ENCODE measurements around the gene TP73. TPM values are rescaled to one million over a fixed set of nuclear protein-coding genes. Genes with fewer than 3 reads are reported as not detected.
A peak's percentile ranks its signal among the peaks of the same experiment; 100 is the strongest.

The TP73 gene
- total and polyA plus RNA-seq, 2 donors (not counting 1 experiment from before 2014, with no cell fraction given): 1.2 to 2.4 TPM

GRCh38 chr1:3717715-3718601, 65.6 kb downstream of the TP73 start:
- Histone ChIP-seq H3K4me2 (replicated peaks; ENCODE audit: low read depth, low read length, poor library complexity, severe bottlenecking) (peak overlapping the region; percentile 12), H3K79me2 (ENCODE audit: control insufficient read depth, insufficient read depth, low read length) (no peaks in the 10 kb centered on the region), H3K36me3 (replicated peaks in 1 of 2; ENCODE audit: control extremely low read depth in 1 of 2, control insufficient read depth in 1 of 2, extremely low read depth in 1 of 2, insufficient read depth in 2 of 2, low read length in 1 of 2) (no peaks in the 10 kb centered on the region), H2AFZ (ENCODE audit: insufficient read depth, low read depth, low read length, poor library complexity, severe bottlenecking) (no peak overlapping the region), H3K27ac (ENCODE audit: low read length in 2 of 2) (no peak overlapping the region), H3K9ac (ENCODE audit: low read length) (no peak overlapping the region), H4K20me1 (ENCODE audit: control insufficient read depth, insufficient read depth, low read length, poor library complexity, severe bottlenecking) (no peaks in the 10 kb centered on the region), H3K4me3 (ENCODE audit: control extremely low read depth in 1 of 5, extremely low read depth in 1 of 5, insufficient read depth in 1 of 5, low read depth in 2 of 5, low read length in 4 of 5) (no peak overlapping the region), H3K27me3 (replicated peaks in 1 of 4; ENCODE audit: control extremely low read depth in 1 of 4, control insufficient read depth in 3 of 4, insufficient read depth in 4 of 4, low read length in 3 of 4) (peaks cover 0 to 16% (median 2%) of the 10 kb centered on the region in 4 experiments), H3K4me1 (ENCODE audit: control insufficient read depth in 2 of 2, insufficient read depth in 2 of 2, low read length in 2 of 2) (peaks cover 0 to 3% of the 10 kb centered on the region in 2 donors), H3K9me3 (ENCODE audit: control extremely low read depth in 1 of 3, control insufficient read depth in 2 of 3, insufficient read depth in 1 of 3, low read length in 2 of 3) (peaks cover 0 to 6% (median 0%) of the 10 kb centered on the region in 3 donors)
- Mint-ChIP-seq H3K9me3 (ENCODE audit: insufficient read depth) (no peaks in the 10 kb centered on the region), H3K4me1 (no peaks in the 10 kb centered on the region), H3K27me3 (peaks cover 4% of the 10 kb centered on the region), H3K27ac (no peak overlapping the region), H3K4me3 (no peak overlapping the region)
- DNase-seq: no peak
- WGBS (ENCODE audit: insufficient coverage): 41% methylated on average over 40 of the region's 40 CpGs
- POLR2A ChIA-PET: no interaction called here
- intact Hi-C loops (cut with micrococcal nuclease): no loop called here
- peak; percentile 59 for ATAC-seq (ENCODE audit: low read depth)
- TF ChIP-seq CTCF (IDR thresholded peaks at IDR 0.05) (no peak), EZH2 (IDR thresholded peaks at IDR 0.05; ENCODE audit: borderline replicate concordance, insufficient read depth, low read depth, low read length, poor library complexity, severe bottlenecking) (no peak)
- CTCF ChIA-PET: no interaction called here

GRCh38 chr1:3718764-3719163, 66.4 kb downstream of the TP73 start:
- ChIA-PET CTCF (no interaction called here), POLR2A (no interaction called here)
- Mint-ChIP-seq H3K4me1 (no peaks in the 10 kb centered on the region), H3K9me3 (ENCODE audit: insufficient read depth) (no peaks in the 10 kb centered on the region), H3K27ac (no peak overlapping the region), H3K4me3 (no peak overlapping the region), H3K27me3 (peaks cover 4% of the 10 kb centered on the region)
- no peak for DNase-seq
- no peak overlapping the region for H3K9ac ChIP-seq (ENCODE audit: low read length)
- no peak overlapping the region for H2AFZ ChIP-seq (ENCODE audit: insufficient read depth, low read depth, low read length, poor library complexity, severe bottlenecking)
- H3K4me2 ChIP-seq (replicated peaks; ENCODE audit: low read depth, low read length, poor library complexity, severe bottlenecking): no peak overlapping the region
- WGBS (ENCODE audit: insufficient coverage): 63% methylated on average over 10 of the region's 14 CpGs
- no peaks in the 10 kb centered on the region for H4K20me1 ChIP-seq (ENCODE audit: control insufficient read depth, insufficient read depth, low read length, poor library complexity, severe bottlenecking)
- peaks cover 0 to 3% of the 10 kb centered on the region in 2 donors for H3K4me1 ChIP-seq (ENCODE audit: control insufficient read depth in 2 of 2, insufficient read depth in 2 of 2, low read length in 2 of 2)
- no peaks in the 10 kb centered on the region for H3K36me3 ChIP-seq (replicated peaks in 1 of 2; ENCODE audit: control extremely low read depth in 1 of 2, control insufficient read depth in 1 of 2, extremely low read depth in 1 of 2, insufficient read depth in 2 of 2, low read length in 1 of 2)
- TF ChIP-seq EZH2 (IDR thresholded peaks at IDR 0.05; ENCODE audit: borderline replicate concordance, insufficient read depth, low read depth, low read length, poor library complexity, severe bottlenecking): no peak
- TF ChIP-seq CTCF (IDR thresholded peaks at IDR 0.05): no peak
- intact Hi-C loops (cut with micrococcal nuclease): no loop called here
- peak; percentile 28 for ATAC-seq (ENCODE audit: low read depth)
- H3K79me2 ChIP-seq (ENCODE audit: control insufficient read depth, insufficient read depth, low read length): no peaks in the 10 kb centered on the region
- H3K4me3 ChIP-seq (ENCODE audit: control extremely low read depth in 1 of 5, extremely low read depth in 1 of 5, insufficient read depth in 1 of 5, low read depth in 2 of 5, low read length in 4 of 5): no peak overlapping the region
- no peak overlapping the region for H3K27ac ChIP-seq (ENCODE audit: low read length in 2 of 2)
- peaks cover 0 to 19% (median 2%) of the 10 kb centered on the region in 4 experiments for H3K27me3 ChIP-seq (replicated peaks in 1 of 4; ENCODE audit: control extremely low read depth in 1 of 4, control insufficient read depth in 3 of 4, insufficient read depth in 4 of 4, low read length in 3 of 4)
- H3K9me3 ChIP-seq (ENCODE audit: control extremely low read depth in 1 of 3, control insufficient read depth in 2 of 3, insufficient read depth in 1 of 3, low read length in 2 of 3): peaks cover 0 to 6% (median 0%) of the 10 kb centered on the region in 3 donors

All from B cell (primary cell).